HG02588 (cell line): Measurements from ENCODE around the gene PPIE.

Experiments used
- ATAC-seq: cut with Tn5 transposase; IDR thresholded peaks from one replicate; pipeline ENCODE4 v1.9.1; 2021; ENCODE audit warnings: mild to moderate bottlenecking, moderate library complexity; ENCODE audit not compliant: unreplicated experiment

Gene PPIE

DNA sequence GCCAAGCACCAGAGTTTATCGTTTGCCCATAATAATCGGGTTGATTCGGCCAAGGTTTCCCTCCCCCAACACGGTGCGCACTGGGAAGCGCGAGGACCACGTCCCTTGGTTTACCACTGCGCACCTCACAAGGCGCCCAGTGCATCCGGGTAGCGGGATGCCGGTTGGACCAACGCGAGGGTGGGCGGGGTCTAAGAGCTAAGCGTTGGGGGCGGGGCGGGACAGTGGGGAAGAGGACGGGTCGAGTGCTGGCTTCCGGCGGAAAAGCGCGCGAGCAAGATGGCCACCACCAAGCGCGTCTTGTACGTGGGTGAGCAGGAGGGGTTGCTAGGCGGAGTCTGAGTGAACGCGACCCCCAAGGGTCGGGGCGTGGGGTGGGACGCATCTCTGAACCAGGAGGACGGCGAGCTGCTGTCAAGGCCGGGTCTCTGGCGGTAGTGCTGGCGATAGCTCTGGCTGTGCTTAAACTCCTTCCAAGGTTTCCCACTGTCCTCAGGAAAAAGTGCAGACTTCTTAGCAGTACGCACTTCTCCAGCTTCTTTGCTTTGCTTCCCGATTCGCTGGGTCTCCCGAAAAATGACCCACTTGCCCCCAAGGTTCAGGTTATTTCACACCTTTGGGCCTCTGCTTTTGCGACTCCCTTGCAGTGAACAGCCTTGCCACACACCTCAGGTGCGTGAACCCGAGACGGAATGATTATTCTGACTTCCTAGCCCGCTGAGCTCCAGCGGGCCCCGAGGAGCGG is at the start of gene PPIE:
TSS of gene PPIE (plus strand) at position 261 of the 745 bp plus-strand sequence. CDS start at position 280, 19 bp downstream.
- ATAC-seq: peak; percentile 93

DNA sequence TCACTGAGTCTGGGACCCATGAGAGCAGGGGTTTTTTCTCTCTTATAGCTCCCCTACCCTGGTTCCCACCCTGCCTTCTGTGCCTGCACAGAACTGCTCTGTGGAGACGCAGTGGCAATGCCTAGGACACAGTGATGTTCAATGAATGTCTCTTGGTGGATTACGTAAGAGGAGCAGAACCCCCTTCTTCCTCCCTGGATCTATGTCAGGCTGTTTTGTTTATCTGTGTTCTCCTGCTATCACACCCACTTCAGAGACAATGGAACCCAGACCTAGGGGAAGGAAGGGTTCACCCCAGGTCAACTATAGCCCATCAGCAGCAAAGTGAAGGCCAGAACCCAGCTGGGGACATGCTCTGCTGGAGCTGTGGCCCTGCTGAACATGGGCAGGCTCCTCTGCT is 49.5 kb upstream of the PPIE start:
- ATAC-seq: no peak

DNA sequence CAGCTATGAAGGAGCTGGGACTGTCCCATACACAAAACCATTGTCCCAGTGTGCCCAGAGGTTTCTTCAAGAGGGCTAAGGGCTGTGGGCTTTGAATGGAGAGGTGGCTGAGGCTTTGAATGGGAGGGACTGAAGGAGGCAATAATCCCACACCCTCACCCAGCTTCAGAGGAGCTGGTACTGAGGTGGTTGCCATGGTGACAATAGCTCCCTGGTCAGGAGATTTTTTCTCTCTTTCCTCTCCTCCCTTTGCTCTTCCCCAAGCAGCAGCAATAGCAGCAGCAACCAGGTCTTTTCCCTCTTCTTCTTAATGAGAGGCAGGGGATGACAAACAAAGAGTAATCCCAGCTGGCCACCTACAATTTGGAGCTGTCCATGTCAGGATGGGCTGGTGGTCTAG is 49.0 kb upstream of the PPIE start:
- ATAC-seq: no peak

DNA sequence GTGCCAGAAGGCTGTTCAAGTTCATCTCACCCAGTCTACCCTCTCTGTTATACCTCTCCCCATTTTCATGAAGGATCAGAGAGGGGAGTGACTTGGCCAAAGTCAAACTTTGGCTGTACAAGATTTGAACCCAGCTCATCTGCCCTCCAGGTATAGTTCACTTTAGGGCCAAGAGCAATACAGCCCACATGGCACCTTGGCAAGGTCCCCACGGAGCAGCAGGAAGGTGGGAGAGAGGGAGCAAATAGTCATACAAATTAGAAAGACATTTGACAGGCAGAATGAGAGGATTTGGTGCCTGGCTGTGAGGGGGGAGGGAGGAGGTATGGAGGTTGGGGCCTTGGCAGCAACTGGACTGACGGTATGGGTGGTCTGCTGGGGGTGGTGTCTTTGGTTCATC is 48.5 kb upstream of the PPIE start:
- ATAC-seq: no peak

DNA sequence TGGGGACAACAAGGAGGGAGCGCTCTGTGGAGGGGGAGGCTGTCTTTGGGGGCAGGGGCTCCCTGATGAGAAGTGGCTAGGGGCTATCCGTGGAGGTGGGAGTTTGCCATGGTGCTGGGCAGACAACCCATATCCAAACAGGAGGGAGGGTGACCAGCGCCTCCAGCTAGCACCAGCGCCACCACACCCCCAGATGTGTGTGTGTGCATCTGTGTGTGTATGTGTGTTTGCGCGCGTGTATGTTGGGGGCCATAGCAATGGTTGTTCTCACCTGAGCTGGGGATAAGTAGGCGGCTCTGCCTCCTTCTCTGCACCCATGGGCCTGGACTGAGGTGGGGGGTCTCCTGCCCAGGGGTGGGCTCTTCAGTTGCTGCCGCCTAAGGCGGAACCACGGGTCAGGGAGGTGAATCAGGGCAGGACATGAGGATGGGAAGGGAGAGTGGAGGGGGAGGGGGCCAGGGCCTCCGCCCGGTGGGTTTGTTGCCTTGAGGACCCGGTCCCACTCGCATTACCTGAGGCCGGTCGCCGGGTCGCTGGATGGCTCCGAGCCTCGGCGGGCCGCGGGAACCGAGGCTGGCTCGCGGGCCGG is 47.8 kb upstream of the PPIE start:
- no peak for ATAC-seq

DNA sequence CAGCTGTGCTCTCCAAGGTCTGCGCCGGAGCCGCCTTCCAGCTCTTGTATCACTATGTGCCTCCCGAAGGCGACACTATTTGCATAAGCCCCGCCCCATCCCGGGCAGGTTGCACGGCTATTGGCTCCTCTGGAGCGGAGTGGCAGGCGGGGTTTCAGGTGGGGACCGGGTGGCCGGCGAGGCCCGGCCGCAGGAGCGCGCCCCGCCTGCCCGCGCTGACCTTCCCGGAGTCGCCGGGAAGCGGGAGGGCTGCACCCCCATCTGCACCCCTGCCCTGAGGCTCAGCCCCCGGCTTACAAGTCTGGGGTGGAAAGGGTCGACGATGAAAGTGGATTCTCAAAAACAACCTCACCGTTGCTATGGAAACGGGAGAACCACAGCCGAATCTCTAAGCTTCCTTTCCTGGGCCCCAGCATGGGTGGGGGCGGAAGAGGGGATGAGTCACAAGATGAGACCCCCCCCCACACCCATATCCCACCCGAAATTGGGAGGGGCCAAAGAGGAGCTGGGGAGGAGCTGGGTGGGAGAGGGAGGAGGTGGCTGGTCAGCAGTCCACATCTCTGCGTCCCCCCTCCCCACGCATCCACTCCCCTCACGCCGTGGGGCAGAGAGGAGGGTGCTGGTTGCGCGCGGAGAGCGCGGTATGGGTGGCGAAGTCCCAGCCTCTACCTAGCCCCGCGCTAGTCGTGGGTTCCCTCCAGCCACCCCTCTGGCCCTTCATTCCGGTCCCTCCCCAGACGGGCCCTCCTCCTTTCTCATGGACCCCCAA is 47.1 kb upstream of the PPIE start, which contains the start of gene HPCAL4:
TSS of gene HPCAL4 (minus strand) at position 51 of the 769 bp plus-strand sequence. CDS start 6,830 bp downstream, outside the sequence.
- ATAC-seq: peak; percentile 78

DNA sequence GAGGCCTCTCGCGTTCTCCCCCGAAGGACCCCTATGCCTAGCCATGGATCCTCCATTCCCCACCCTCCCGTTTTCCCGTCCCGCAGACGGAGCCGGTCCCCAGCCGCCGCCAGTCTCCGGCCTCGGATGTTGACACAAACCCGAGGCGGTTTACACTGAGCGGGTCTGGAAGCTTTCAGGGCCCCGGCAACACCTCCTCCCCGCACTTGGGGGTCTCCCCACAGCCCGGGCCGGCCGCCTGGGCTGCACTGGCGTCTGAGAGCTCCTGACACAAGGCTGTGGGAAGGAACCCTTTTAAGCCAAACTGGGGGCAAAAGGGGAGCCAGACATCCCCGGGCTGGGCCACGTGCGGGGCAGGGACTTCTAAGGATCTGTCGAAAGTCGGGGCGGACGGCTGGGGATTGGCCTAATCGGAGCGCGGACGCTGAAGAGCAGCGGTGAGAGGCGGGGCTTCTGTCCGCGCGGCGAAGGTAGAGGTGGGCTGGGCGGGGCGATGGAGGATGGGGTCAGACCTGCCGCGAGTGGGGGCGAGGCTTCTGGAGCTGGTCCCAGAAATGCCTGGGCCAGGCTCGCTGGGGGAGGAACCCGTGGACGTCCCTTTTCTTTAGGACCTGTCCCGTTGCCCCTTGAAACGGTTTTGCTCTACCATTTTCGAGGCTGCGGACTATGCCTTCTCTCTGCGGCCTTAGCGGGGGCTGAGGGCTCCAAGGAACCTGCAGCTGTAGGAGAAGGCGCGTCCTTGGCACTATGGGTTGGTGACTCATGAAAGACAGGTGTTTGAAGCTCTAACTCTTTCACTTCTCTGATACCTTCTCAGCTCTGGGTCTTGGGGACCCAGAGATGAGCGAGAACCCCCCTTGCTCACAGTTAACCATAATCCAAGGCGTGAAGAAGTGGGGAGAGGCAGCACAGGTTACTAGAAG is 46.3 kb upstream of the PPIE start:
- ATAC-seq: no peak

DNA sequence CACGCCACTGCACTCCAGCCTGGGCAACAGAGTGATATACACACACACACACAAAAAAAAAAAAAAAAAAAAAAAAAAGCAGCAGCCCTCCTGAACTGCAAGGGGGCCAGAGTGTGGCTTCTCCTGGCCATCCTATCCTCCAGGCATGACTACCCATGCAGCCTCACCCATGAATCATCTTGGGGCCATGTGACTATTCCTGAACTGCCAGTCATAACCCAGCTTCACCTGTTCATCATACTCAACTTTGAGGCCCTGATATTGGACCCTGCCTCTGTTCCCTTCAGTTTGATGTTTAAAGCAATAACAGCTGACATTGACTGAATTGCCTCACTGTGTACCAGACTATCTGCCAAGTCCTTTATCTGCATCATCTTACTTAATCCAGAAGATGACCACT is 44.7 kb upstream of the PPIE start:
- no peak for ATAC-seq

DNA sequence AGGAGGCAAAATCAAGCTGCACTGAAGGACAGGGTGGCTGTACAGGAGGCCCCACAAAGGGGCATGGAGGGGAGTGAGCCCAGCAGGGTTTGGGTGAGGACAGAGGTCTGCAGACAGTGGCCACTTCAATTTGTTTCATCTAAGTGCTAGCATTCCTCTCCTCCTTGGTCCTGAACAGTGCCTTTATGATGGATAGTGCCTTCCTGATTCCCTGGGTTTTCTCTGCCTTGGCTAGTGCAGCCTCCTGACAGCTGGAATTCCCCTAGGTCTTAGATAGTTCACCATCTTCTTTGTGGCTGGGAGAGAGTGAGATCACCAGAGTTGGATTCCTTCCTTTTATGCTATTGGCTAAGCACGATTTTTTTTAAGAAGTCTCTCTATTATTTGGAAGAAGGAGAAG is 43.7 kb upstream of the PPIE start:
- no peak for ATAC-seq

DNA sequence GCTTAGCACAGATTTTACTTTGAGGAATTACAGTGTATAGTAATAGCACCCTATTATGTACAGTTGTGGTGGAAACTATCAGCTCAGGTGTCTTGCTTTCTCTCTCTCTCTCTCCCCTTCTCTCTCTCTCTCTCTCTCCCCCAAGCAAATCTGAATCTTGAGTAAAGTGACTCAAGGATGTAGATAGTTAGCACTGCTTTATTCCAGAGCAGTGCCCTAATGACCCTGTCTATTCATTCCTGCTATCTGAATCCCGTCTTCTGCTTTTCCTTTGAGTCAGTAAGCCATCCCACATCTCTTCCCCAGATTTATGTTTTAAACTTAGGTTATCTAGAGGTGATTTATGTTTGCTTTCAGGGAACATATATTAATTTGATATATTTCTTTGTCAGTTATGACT is 42.2 kb upstream of the PPIE start:
- ATAC-seq: no peak

DNA sequence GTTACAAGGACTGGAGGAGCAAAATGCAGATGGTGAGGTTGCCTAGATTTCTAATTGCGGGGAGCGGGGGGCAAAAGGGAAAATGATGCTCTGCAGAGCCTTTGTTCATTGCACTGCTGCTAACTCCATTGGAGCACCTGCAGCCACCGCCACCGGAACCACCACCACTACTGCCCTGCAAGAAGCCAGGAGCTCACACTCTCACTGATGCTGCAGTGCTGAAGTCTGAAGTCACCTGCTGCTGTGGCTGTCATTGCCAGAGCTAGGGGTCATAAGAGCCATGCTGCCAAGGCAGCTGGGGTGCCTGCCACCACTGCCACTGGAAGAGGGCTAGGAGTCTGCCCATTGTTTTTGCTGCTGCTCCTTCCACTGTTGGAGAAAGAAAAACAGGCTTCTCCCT is 40.1 kb upstream of the PPIE start:
- ATAC-seq: no peak

DNA sequence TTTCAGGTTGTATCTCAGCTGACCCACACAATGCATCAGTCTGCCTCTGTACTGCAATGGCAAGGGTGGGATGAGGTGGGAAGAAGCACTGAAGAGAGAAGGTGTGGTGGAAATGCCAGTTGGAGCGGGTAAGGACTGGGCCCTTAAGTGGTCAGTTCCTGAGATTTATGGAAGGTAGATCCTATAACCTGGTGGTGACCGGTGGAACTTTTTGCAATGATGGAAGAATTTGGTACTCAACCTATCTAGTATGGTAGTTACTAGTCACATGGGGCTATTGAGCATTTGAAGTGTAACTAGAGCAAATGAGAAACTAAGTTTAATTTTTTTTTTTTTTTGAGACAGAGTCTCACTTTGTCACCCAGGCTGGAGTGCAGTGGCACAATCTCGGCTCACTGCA is 39.3 kb upstream of the PPIE start:
- ATAC-seq: no peak

DNA sequence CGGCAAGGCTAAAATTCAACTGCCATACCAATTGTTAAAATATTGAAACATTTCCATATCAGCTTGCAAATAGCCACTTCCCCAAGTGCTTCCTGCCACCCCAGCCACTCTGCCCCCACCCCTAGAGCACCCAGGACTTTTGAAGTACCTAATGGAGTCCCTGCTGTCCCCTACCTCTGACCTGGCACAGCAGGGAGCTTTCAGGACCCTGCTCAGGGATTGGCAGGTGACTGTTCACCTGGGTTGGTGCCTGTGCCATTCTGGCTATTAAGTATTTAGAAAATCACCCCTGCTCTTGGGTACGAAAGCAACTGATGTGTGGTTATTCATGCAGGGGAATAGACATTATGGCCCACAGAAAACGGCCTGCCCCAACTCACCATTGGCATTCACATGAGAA is 38.3 kb upstream of the PPIE start:
- ATAC-seq: no peak

DNA sequence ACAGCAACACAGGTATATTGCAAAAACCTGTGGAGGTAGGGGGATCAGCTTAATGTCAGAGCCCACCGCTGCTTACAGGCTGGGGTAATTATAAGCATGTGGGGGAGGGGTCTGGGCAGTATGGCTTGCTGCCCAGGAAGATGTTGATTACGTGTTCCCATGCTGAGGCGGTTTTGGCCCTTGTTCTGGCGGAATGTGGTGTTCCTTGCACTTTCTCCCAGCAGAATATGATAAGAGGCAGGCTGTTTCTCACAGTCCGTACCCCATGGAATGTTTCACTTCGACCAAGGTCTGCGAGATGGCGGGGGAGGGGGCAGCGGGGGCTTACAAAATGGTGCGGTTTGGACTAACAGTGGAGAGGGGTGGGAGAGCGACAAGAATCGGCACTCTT is 37.6 kb upstream of the PPIE start:
- ATAC-seq: no peak

DNA sequence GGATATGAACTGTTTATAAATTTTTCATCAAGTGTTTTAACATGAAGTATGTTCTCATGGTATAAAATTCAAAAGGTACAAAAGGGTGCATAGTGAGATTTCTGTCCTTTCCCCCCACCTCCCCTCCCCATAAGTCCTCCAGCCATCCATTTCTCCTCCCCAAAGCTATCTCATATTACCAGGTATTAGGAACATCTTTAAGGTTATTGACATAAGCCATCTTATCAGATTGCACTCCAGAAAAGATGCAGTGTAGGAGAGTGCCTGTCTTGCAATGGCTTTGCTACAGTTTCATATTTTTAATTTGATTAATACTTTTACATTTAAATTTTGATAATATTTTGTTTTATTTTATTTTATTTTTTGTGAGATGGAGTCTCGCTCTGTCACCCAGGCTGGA is 33.9 kb upstream of the PPIE start:
- no peak for ATAC-seq

DNA sequence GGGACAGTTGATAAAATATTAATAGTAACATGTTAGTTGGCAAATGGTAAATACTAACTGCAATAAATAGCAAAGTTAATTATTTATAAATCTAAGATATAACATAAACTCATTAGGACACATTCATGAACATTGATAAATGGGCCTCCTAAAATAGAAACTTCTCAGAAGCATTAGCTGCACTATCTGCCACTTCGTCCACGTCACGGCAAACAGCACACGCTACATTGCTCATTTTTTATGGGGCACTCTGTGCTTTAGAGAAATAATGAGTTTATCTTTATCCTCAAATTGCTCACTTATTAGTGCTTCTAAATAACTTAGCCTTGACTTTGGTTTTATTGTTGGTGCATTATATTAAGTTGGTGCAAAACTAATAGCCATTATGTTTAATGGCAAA is 31.2 kb upstream of the PPIE start:
- no peak for ATAC-seq

DNA sequence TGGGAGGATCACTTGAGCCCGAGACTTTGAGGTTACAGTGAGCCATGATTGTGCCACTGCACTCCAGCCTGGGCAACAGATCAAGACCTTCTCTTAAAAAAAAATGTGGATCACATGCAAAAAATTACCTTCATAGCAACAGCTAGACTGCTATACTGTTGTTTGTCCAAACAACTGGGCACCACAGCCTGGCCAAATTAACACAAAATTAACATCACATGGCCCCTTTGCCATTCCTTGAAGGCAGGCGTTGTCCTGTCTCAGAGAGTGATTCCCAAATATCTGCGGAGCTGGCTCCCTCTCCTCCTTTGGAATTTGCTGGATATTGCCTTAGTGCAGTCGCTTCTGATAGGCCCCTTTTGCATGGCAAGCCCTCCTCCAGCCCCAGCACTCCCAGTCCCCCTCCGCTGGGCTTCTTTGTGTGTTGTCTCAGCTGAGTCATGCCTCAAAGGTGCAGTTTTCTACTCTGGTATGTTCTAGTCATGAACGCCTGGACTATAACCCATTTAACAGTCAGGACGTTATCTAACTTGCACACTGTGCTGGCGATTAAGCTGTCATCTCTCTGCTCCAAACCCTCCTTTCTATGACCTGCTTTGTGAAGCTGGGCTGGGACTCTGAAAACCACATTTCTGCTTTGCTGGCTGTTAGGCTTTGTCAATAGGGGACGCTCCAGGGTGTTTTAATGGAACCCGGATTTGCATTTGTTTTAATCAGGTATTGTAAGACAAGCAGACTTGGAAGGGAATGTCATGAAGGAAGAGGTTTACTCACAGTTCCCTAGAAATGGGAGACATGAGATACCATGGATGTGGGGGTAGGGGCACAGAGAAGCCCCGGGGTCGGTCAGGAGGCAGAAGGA is 27.3 kb upstream of the PPIE start:
- ATAC-seq: no peak

DNA sequence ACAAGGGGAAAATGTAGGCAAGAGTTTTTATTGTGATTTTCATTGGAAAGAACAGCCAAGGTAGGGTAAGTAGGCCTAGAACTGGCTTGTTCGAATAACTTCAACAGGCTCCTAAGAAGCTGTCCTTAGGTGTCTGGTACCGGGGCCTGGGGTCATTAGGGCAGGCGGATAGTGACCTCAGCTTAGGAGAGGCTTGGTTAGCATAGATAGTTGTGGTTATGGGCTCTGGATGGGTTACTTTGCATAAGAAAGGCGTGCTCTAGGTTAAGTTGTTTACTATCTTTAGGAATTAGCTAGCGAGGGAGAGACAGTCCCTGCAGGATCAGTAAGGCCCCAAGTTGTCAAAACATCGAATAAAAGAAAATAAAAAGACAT is 26.7 kb upstream of the PPIE start:
- ATAC-seq: no peak

DNA sequence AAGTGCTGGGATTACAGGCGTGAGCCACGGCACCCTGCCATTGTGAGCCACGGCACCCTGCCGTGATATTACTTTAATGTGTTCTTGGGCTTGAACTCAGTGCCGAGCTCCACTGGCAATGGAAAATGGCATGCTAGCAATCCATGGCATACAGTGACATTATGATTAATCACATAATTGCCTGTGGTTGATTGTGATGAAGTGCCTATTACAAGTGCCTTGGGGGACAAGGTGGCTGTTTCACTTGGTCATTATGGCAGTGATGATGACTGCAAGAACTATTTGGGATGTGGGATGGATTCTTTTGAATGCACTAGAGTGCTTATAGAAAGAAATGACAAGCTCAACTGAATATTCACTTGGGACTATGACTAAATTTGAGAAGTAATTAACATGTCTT is 25.1 kb upstream of the PPIE start:
- ATAC-seq: no peak

DNA sequence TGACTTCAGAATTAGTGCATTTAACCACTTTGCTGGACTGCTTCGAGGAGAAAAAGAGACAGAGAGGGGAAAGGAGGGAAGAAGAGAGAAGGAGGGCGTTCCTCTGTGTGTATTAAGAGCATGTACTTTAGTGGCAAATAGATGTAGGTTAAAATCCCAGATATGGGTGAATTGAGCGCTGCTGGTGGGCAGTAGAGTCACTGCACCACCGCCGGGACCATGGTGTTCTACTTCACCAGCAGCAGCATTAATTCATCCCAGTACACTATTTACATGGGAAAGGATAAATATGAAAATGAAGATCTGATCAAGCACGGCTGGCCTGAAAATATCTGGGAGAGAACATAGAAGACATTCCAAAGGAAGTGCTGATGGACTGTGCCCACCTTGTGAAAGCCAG is 20.9 kb upstream of the PPIE start:
- no peak for ATAC-seq
